ENCODE results near the gene PRPF18.

Gene PRPF18

DNA sequence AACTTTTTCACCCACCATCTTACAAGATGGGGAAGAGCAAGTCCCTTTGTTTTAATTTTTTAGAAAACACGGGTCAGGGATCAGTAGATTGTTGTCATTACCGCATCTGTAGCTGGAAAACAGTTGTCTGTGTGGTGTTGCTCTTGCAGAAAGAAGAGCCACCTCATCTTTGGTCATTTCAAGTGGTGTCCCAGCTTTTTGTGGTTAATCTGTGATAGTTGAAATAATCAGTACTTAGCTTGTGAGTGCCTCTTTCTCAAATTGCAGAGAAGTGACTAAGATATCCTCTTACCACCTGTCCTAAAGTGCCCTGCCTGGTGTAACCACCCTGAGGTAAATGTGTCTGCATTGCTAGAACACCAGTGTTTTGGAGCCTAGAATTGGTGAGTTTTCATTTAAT lies 5.5 kb downstream of the PRPF18 start:
- TF ChIP-seq EZH2phosphoT487 (IDR thresholded peaks at IDR 0.05; ENCODE audit: low read length) (no peak), EZH2 (optimal IDR thresholded peaks at IDR 0.05; ENCODE audit: low read depth, low read length) (no peak)
- TF ChIP-seq, protein P1, sequence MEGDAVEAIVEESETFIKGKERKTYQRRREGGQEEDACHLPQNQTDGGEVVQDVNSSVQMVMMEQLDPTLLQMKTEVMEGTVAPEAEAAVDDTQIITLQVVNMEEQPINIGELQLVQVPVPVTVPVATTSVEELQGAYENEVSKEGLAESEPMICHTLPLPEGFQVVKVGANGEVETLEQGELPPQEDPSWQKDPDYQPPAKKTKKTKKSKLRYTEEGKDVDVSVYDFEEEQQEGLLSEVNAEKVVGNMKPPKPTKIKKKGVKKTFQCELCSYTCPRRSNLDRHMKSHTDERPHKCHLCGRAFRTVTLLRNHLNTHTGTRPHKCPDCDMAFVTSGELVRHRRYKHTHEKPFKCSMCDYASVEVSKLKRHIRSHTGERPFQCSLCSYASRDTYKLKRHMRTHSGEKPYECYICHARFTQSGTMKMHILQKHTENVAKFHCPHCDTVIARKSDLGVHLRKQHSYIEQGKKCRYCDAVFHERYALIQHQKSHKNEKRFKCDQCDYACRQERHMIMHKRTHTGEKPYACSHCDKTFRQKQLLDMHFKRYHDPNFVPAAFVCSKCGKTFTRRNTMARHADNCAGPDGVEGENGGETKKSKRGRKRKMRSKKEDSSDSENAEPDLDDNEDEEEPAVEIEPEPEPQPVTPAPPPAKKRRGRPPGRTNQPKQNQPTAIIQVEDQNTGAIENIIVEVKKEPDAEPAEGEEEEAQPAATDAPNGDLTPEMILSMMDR (IDR thresholded peaks at IDR 0.05; ENCODE audit: low read length), result no peak
- DNase-seq, result no peak
- H4K20me1 ChIP-seq (ENCODE audit: insufficient read depth, low read length), result no peaks in the 10 kb centered on the region

DNA sequence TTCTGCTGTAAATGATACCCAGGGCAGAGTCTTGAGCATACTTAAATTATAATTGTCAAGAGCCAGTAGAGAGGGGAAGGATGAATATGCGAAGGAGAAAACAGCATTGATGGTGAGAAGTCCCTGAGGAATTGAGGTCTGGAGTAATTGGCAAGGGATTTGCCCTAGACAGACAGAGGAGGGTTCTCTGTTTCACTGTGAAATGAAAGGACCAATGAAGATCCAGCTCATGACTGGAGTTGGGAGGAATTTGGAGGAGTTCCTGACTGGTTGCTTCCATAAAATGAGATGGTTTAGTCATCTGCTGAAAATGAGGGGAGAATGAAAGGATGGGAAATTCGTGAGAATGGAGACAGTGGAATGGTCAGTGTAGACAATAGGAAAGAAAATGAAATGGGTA lies 6.8 kb downstream of the PRPF18 start:
- H3K9me2 ChIP-seq (replicated peaks; ENCODE audit: insufficient read depth, low read length), result no peaks in the 10 kb centered on the region
- no peak overlapping the region for H3K27ac ChIP-seq (ENCODE audit: low read length)
- TF ChIP-seq EZH2phosphoT487 (IDR thresholded peaks at IDR 0.05; ENCODE audit: low read length), result no peak
- TF ChIP-seq EZH2 (optimal IDR thresholded peaks at IDR 0.05; ENCODE audit: low read depth, low read length), result no peak
- TF ChIP-seq, protein P1 (IDR thresholded peaks at IDR 0.05; ENCODE audit: low read length), result no peak
- no peaks in the 10 kb centered on the region for H3F3A ChIP-seq (ENCODE audit: insufficient read depth, low read length)
- no peaks in the 10 kb centered on the region for H3K9me3 ChIP-seq (replicated peaks; ENCODE audit: insufficient read depth, low read length)
- no peak for DNase-seq
- no peak overlapping the region for H3K9ac ChIP-seq (ENCODE audit: low read length)
- no peaks in the 10 kb centered on the region for H4K20me1 ChIP-seq (ENCODE audit: insufficient read depth, low read length)
- H3K36me3 ChIP-seq (replicated peaks; ENCODE audit: insufficient read depth, low read length), result no peaks in the 10 kb centered on the region
- H3K27me3 ChIP-seq (replicated peaks; ENCODE audit: insufficient read depth, low read length), result no peaks in the 10 kb centered on the region
- H3K4me2 ChIP-seq (ENCODE audit: low read depth, low read length), result no peak overlapping the region
- no peak overlapping the region for H3K4me3 ChIP-seq (ENCODE audit: low read length)
- H2AFZ ChIP-seq (ENCODE audit: low read length), result no peak overlapping the region
- H3K4me1 ChIP-seq (ENCODE audit: low read length), result no peaks in the 10 kb centered on the region
- peaks cover 73% of the 10 kb centered on the region for H3K79me2 ChIP-seq (ENCODE audit: low read length)

More for the DNA sequence above, 5.5 kb downstream of the PRPF18 start:
- Histone ChIP-seq H3K27me3 (replicated peaks; ENCODE audit: insufficient read depth, low read length) (no peaks in the 10 kb centered on the region), H3K27ac (ENCODE audit: low read length) (no peak overlapping the region), H3K4me1 (ENCODE audit: low read length) (peaks cover 3% of the 10 kb centered on the region; the same call in 1 of the 2 replicates), H3K36me3 (replicated peaks; ENCODE audit: insufficient read depth, low read length) (no peaks in the 10 kb centered on the region), H3F3A (ENCODE audit: insufficient read depth, low read length) (no peaks in the 10 kb centered on the region), H3K79me2 (ENCODE audit: low read length) (peaks cover 85% of the 10 kb centered on the region), H3K9me2 (replicated peaks; ENCODE audit: insufficient read depth, low read length) (no peaks in the 10 kb centered on the region), H2AFZ (ENCODE audit: low read length) (no peak overlapping the region), H3K4me3 (ENCODE audit: low read length) (no peak overlapping the region), H3K9ac (ENCODE audit: low read length) (no peak overlapping the region), H3K4me2 (ENCODE audit: low read depth, low read length) (no peak overlapping the region), H3K9me3 (replicated peaks; ENCODE audit: insufficient read depth, low read length) (no peaks in the 10 kb centered on the region)

- TF ChIP-seq EZH2 (optimal IDR thresholded peaks at IDR 0.05; ENCODE audit: low read depth, low read length) (no peak), EZH2phosphoT487 (IDR thresholded peaks at IDR 0.05; ENCODE audit: low read length) (no peak)
- TF ChIP-seq, protein P1 (IDR thresholded peaks at IDR 0.05; ENCODE audit: low read length), result no peak
- Histone ChIP-seq H3K9ac (ENCODE audit: low read length) (no peak overlapping the region), H4K20me1 (ENCODE audit: insufficient read depth, low read length) (no peaks in the 10 kb centered on the region), H2AFZ (ENCODE audit: low read length) (no peak overlapping the region), H3F3A (ENCODE audit: insufficient read depth, low read length) (no peaks in the 10 kb centered on the region), H3K36me3 (replicated peaks; ENCODE audit: insufficient read depth, low read length) (0 out of 2 replicates have a peak, but pooled peaks cover under 1% of the 10 kb centered on the region), H3K9me2 (replicated peaks; ENCODE audit: insufficient read depth, low read length) (no peaks in the 10 kb centered on the region), H3K4me1 (ENCODE audit: low read length) (no peaks in the 10 kb centered on the region), H3K79me2 (ENCODE audit: low read length) (peaks cover 62% of the 10 kb centered on the region), H3K27me3 (replicated peaks; ENCODE audit: insufficient read depth, low read length) (no peaks in the 10 kb centered on the region), H3K4me2 (ENCODE audit: low read depth, low read length) (no peak overlapping the region), H3K27ac (ENCODE audit: low read length) (no peak overlapping the region), H3K9me3 (replicated peaks; ENCODE audit: insufficient read depth, low read length) (no peaks in the 10 kb centered on the region), H3K4me3 (ENCODE audit: low read length) (no peak overlapping the region)
- DNase-seq, result no peak
Measured at GRCh38 chr10:13594641-13595040, 7.9 kb downstream of the PRPF18 start.
